NCI-H1105 treated with DMSO at 0.1 percent for 48 hours (cell line): ENCODE data around the gene RPS6KA2.

ENCODE experiments used
- DNase-seq: peaks from one replicate; lab custom pipeline; 2025; lab: John Stamatoyannopoulos, UW

Gene RPS6KA2

GRCh38 chr6:166615059-166615770, 11.8 kb downstream of the RPS6KA2 start:
- no peak for DNase-seq

- no peak for DNase-seq
These were observed 12.5 kb downstream of the RPS6KA2 start for GRCh38 chr6:166614589-166614988.

- no peak for DNase-seq
These were observed 12.9 kb downstream of the RPS6KA2 start for GRCh38 chr6:166614171-166614583.

GRCh38 chr6:166613027-166613426, 14.0 kb downstream of the RPS6KA2 start:
- no peak for DNase-seq

GRCh38 chr6:166612471-166612881, 14.6 kb downstream of the RPS6KA2 start:
- DNase-seq: no peak

- no peak for DNase-seq
These were observed 15.4 kb downstream of the RPS6KA2 start for GRCh38 chr6:166611631-166612030.

- no peak for DNase-seq
These were observed 17.0 kb downstream of the RPS6KA2 start for GRCh38 chr6:166610069-166610468.

- DNase-seq: no peak
These were observed 18.3 kb downstream of the RPS6KA2 start for GRCh38 chr6:166608774-166609173.

GRCh38 chr6:166605752-166606151, 21.3 kb downstream of the RPS6KA2 start:
- no peak for DNase-seq

GRCh38 chr6:166604911-166605310, 22.1 kb downstream of the RPS6KA2 start:
- no peak for DNase-seq

- DNase-seq: no peak
These were observed 22.7 kb downstream of the RPS6KA2 start for GRCh38 chr6:166604328-166604727.

- peak; percentile 30 for DNase-seq
These were observed 23.9 kb downstream of the RPS6KA2 start for GRCh38 chr6:166603043-166603690.

- DNase-seq: no peak
These were observed 25.1 kb downstream of the RPS6KA2 start for GRCh38 chr6:166601956-166602355.

- no peak for DNase-seq
These were observed 26.1 kb downstream of the RPS6KA2 start for GRCh38 chr6:166600931-166601330.

- no peak for DNase-seq
These were observed 27.8 kb downstream of the RPS6KA2 start for GRCh38 chr6:166599205-166599604.

- no peak for DNase-seq
These were observed 28.5 kb downstream of the RPS6KA2 start for GRCh38 chr6:166598441-166599138.

GRCh38 chr6:166597711-166598440, 29.2 kb downstream of the RPS6KA2 start:
- peak; percentile 83 for DNase-seq

- no peak for DNase-seq
These were observed 30.1 kb downstream of the RPS6KA2 start for GRCh38 chr6:166596776-166597507.

GRCh38 chr6:166595949-166596348, 31.1 kb downstream of the RPS6KA2 start:
- DNase-seq: no peak

GRCh38 chr6:166595061-166595780, 31.8 kb downstream of the RPS6KA2 start:
- DNase-seq: no peak

GRCh38 chr6:166592821-166593220, 34.2 kb downstream of the RPS6KA2 start:
- no peak for DNase-seq
